ENCODE data around the gene CLDN1. TPM values are rescaled to one million over a fixed set of nuclear protein-coding genes. Genes with fewer than 3 reads are reported as not detected.
"Not testable (repeated sequence)": the region's sequence is repeated elsewhere in the genome, so short reads cannot be mapped to it uniquely, and the experiment has no call there.

CLDN1 gene
- total and polyA plus RNA-seq, 2 donors from 2014 or later: 6.2 to 86.0 TPM

- FAIRE-seq (no peak), DNase-seq (no peak)
- Histone ChIP-seq H3K9ac (ENCODE audit: low read length in 3 of 3) (no peak overlapping the region), H3K4me3 (ENCODE audit: low read length in 3 of 3) (no peak overlapping the region), H3K9me3 (ENCODE audit: control insufficient read depth in 2 of 3, insufficient read depth in 1 of 3, low read length in 3 of 3) (no peaks in the 10 kb centered on the region), H3K27ac (ENCODE audit: low read depth in 2 of 2, low read length in 2 of 2) (no peak overlapping the region), H3K36me3 (ENCODE audit: control insufficient read depth in 2 of 3, insufficient read depth in 3 of 3, low read length in 3 of 3) (no peaks in the 10 kb centered on the region), H3K27me3 (ENCODE audit: control insufficient read depth, insufficient read depth, low read length) (no peaks in the 10 kb centered on the region), H3K4me1 (ENCODE audit: control insufficient read depth in 2 of 3, insufficient read depth in 2 of 3, low read depth in 1 of 3, low read length in 3 of 3) (no peaks in the 10 kb centered on the region)
- intact Hi-C loops (cut with DNase I): no loop called here
- TF ChIP-seq, protein P1, sequence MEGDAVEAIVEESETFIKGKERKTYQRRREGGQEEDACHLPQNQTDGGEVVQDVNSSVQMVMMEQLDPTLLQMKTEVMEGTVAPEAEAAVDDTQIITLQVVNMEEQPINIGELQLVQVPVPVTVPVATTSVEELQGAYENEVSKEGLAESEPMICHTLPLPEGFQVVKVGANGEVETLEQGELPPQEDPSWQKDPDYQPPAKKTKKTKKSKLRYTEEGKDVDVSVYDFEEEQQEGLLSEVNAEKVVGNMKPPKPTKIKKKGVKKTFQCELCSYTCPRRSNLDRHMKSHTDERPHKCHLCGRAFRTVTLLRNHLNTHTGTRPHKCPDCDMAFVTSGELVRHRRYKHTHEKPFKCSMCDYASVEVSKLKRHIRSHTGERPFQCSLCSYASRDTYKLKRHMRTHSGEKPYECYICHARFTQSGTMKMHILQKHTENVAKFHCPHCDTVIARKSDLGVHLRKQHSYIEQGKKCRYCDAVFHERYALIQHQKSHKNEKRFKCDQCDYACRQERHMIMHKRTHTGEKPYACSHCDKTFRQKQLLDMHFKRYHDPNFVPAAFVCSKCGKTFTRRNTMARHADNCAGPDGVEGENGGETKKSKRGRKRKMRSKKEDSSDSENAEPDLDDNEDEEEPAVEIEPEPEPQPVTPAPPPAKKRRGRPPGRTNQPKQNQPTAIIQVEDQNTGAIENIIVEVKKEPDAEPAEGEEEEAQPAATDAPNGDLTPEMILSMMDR (IDR thresholded peaks at IDR 0.05; ENCODE audit: borderline replicate concordance, extremely low read depth, insufficient read depth): no peak
Measured at GRCh38 chr3:190272747-190273146, 49.5 kb downstream of the CLDN1 start.

GRCh38 chr3:190269101-190269500, 53.1 kb downstream of the CLDN1 start:
- TF ChIP-seq, protein P1 (IDR thresholded peaks at IDR 0.05; ENCODE audit: borderline replicate concordance, extremely low read depth, insufficient read depth): no peak
- no peaks in the 10 kb centered on the region for H3K27me3 ChIP-seq (ENCODE audit: control insufficient read depth, insufficient read depth, low read length)
- DNase-seq (peak in 1 of 5 donors; percentile 11), FAIRE-seq (no peak)
- H3K9me3 ChIP-seq (ENCODE audit: control insufficient read depth in 2 of 3, insufficient read depth in 1 of 3, low read length in 3 of 3): no peaks in the 10 kb centered on the region
- no peak overlapping the region for H3K9ac ChIP-seq (ENCODE audit: low read length in 3 of 3)
- no peaks in the 10 kb centered on the region for H3K4me1 ChIP-seq (ENCODE audit: control insufficient read depth in 2 of 3, insufficient read depth in 2 of 3, low read depth in 1 of 3, low read length in 3 of 3)
- no peaks in the 10 kb centered on the region for H3K36me3 ChIP-seq (ENCODE audit: control insufficient read depth in 2 of 3, insufficient read depth in 3 of 3, low read length in 3 of 3)
- intact Hi-C loops (cut with DNase I): no loop called here
- no peak overlapping the region for H3K4me3 ChIP-seq (ENCODE audit: low read length in 3 of 3)
- H3K27ac ChIP-seq (ENCODE audit: low read depth in 2 of 2, low read length in 2 of 2): no peak overlapping the region

DNA sequence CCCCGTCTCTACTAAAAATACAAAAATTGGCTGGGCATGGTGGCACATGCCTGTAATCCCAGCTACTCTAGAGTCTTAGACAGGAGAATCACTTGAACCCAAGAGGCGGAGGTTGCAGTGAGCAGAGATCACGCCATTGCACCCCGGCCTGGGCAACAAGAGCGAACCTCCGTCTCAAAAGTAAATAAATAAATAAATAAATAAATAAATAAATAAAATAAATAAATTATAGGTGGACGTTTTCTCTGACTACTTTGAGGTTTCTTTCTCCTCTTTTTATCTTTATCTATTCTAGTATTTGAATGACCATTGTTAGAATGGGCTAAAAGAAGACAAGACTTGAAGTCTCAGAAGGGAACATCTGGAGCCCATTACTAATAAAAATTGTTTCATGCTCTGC, 54.8 kb downstream of the CLDN1 start:
- H3K27ac ChIP-seq (ENCODE audit: low read depth in 2 of 2, low read length in 2 of 2); H3K4me1 ChIP-seq (ENCODE audit: control insufficient read depth in 2 of 3, insufficient read depth in 2 of 3, low read depth in 1 of 3, low read length in 3 of 3); DNase-seq; H3K36me3 ChIP-seq (ENCODE audit: control insufficient read depth in 2 of 3, insufficient read depth in 3 of 3, low read length in 3 of 3); H3K9ac ChIP-seq (ENCODE audit: low read length in 3 of 3); intact Hi-C loops (cut with DNase I); H3K9me3 ChIP-seq (ENCODE audit: control insufficient read depth in 2 of 3, insufficient read depth in 1 of 3, low read length in 3 of 3); FAIRE-seq; H3K27me3 ChIP-seq (ENCODE audit: control insufficient read depth, insufficient read depth, low read length); H3K4me3 ChIP-seq (ENCODE audit: low read length in 3 of 3): not testable (repeated sequence)

GRCh38 chr3:190266913-190267290, 55.3 kb downstream of the CLDN1 start:
- TF ChIP-seq, protein P1 (IDR thresholded peaks at IDR 0.05; ENCODE audit: borderline replicate concordance, extremely low read depth, insufficient read depth): no peak
- H3K4me1 ChIP-seq (ENCODE audit: control insufficient read depth in 2 of 3, insufficient read depth in 2 of 3, low read depth in 1 of 3, low read length in 3 of 3): no peaks in the 10 kb centered on the region
- no peaks in the 10 kb centered on the region for H3K27me3 ChIP-seq (ENCODE audit: control insufficient read depth, insufficient read depth, low read length)
- intact Hi-C loops (cut with DNase I): no loop called here
- no peak overlapping the region for H3K9ac ChIP-seq (ENCODE audit: low read length in 3 of 3)
- H3K9me3 ChIP-seq (ENCODE audit: control insufficient read depth in 2 of 3, insufficient read depth in 1 of 3, low read length in 3 of 3): no peaks in the 10 kb centered on the region
- H3K36me3 ChIP-seq (ENCODE audit: control insufficient read depth in 2 of 3, insufficient read depth in 3 of 3, low read length in 3 of 3): no peaks in the 10 kb centered on the region
- no peak overlapping the region for H3K27ac ChIP-seq (ENCODE audit: low read depth in 2 of 2, low read length in 2 of 2)
- FAIRE-seq (no peak), DNase-seq (no peak)
- H3K4me3 ChIP-seq (ENCODE audit: low read length in 3 of 3): no peak overlapping the region

All from kidney (tissue), 14 donors.